GM19035 (cell line): Measurements from ENCODE around the gene NAA40.

Experiments used
- ATAC-seq: cut with Tn5 transposase; IDR thresholded peaks from one replicate; pipeline ENCODE4 v1.9.1; 2021; ENCODE audit not compliant: unreplicated experiment

NAA40 gene

GRCh38 chr11:64006398-64006797 lies 67.6 kb downstream of the NAA40 start:
- ATAC-seq, result no peak
